ENCODE results near the gene EIF2D.

GRCh38 chr1:206575165-206575893 is 36.9 kb downstream of the EIF2D start:
- TF ChIP-seq, protein P1, sequence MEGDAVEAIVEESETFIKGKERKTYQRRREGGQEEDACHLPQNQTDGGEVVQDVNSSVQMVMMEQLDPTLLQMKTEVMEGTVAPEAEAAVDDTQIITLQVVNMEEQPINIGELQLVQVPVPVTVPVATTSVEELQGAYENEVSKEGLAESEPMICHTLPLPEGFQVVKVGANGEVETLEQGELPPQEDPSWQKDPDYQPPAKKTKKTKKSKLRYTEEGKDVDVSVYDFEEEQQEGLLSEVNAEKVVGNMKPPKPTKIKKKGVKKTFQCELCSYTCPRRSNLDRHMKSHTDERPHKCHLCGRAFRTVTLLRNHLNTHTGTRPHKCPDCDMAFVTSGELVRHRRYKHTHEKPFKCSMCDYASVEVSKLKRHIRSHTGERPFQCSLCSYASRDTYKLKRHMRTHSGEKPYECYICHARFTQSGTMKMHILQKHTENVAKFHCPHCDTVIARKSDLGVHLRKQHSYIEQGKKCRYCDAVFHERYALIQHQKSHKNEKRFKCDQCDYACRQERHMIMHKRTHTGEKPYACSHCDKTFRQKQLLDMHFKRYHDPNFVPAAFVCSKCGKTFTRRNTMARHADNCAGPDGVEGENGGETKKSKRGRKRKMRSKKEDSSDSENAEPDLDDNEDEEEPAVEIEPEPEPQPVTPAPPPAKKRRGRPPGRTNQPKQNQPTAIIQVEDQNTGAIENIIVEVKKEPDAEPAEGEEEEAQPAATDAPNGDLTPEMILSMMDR (IDR thresholded peaks at IDR 0.05; ENCODE audit: insufficient read depth, low read length), result no peak
- peak; percentile 82 for TF ChIP-seq POLR2AphosphoS5 (IDR thresholded peaks at IDR 0.05; ENCODE audit: low read depth)
